OCI-LY3 (cell line): ENCODE measurements around the gene AATF.

Experiments used
- EZH2phosphoT487 ChIP-seq: fragments of 200-600 bp; shearing (Covaris generic); IDR thresholded peaks from 2 replicates; pipeline ENCODE4 v1.6.1; 2018; ENCODE audit warnings: antibody characterized with exemption, mixed run types, low read depth
- TF ChIP-seq, protein P1 (sequence below): fragments of 200-600, 300-600 bp; sonication (generic); IDR thresholded peaks from 2 replicates; pipeline ENCODE4 v1.5.1; 2014; ENCODE audit warnings: antibody characterized with exemption, low read length, low read depth

DNA sequence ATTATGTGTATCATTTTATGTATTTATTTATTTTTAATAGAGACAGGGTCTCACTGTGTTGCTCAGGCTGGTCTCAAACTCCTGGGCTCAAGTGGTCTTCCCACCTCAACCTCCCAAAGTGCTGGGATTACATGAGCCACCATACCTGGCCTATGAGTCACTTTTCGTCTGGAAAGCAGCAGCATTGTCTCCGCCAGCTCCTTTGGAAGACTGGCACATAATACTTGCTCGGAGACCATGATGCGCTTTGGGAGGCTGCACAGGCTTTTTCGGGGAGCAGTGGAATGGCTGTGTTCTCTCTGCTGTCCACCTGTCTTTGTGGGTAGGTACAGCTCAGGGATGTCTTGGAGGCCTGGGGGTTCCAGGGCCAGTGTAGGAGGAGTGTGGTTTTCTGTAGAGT, 102.2 kb downstream of the AATF start:
- TF ChIP-seq, protein P1, sequence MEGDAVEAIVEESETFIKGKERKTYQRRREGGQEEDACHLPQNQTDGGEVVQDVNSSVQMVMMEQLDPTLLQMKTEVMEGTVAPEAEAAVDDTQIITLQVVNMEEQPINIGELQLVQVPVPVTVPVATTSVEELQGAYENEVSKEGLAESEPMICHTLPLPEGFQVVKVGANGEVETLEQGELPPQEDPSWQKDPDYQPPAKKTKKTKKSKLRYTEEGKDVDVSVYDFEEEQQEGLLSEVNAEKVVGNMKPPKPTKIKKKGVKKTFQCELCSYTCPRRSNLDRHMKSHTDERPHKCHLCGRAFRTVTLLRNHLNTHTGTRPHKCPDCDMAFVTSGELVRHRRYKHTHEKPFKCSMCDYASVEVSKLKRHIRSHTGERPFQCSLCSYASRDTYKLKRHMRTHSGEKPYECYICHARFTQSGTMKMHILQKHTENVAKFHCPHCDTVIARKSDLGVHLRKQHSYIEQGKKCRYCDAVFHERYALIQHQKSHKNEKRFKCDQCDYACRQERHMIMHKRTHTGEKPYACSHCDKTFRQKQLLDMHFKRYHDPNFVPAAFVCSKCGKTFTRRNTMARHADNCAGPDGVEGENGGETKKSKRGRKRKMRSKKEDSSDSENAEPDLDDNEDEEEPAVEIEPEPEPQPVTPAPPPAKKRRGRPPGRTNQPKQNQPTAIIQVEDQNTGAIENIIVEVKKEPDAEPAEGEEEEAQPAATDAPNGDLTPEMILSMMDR, result no peak
- TF ChIP-seq EZH2phosphoT487, result no peak
